Gastrocnemius medialis (tissue), 4 donors: ENCODE results near the gene DEFB119. TPM values are rescaled to one million over a fixed set of nuclear protein-coding genes. Genes with fewer than 3 reads are reported as not detected.
"Not testable (repeated sequence)": the region's sequence is repeated elsewhere in the genome, so short reads cannot be mapped to it uniquely, and the experiment has no call there.

Source experiments
- ATAC-seq, 2 donors: fragments of 150-250 bp; one replicate each; pipeline ENCODE4 v1.9.1; 2016
- DNase-seq, 2 donors: peaks; one replicate each; pipeline ENCODE4 v3.0.0-alpha.2; 2019
- H3K27ac ChIP-seq, 4 donors: fragments of 200-600 bp; sonication (generic); 1 replicate in 1 of 4; 2 replicates in 3 of 4; pipeline ENCODE4 v1.5.1; 2016 to 2018; ENCODE audit warnings: mild to moderate bottlenecking in 2 of 4, moderate library complexity in 1 of 4
- H3K27me3 ChIP-seq, 3 donors: fragments of 200-600 bp; sonication (generic) in 2 of 3; 1 replicate in 1 of 3; 2 replicates in 2 of 3; pipeline versions ENCODE4 v1.5.1 to v1.6.0; 2016 to 2019; ENCODE audit warnings: mild to moderate bottlenecking in 1 of 3, moderate library complexity in 1 of 3
- H3K36me3 ChIP-seq, 2 donors: fragments of 200-600 bp; sonication (generic) in 1 of 2; one replicate each; pipeline ENCODE4 v1.5.1; 2017 to 2018
- H3K4me1 ChIP-seq, 2 donors: fragments of 200-600 bp; sonication (generic) in 1 of 2; one replicate each; pipeline ENCODE4 v1.5.1; 2016 to 2017; ENCODE audit warnings: mild to moderate bottlenecking in 2 of 2
- H3K4me3 ChIP-seq, 4 donors: fragments of 200-600 bp; sonication (generic) in 3 of 4; 1 replicate in 1 of 4; 2 replicates in 3 of 4; pipeline ENCODE4 v1.5.1; 2016 to 2019; ENCODE audit warnings: mild to moderate bottlenecking in 2 of 4
- H3K9me3 ChIP-seq, 3 donors: fragments of 200-600 bp; sonication (generic) in 2 of 3; 1 replicate in 1 of 3; 2 replicates in 2 of 3; pipeline ENCODE4 v1.5.1; 2016 to 2019
- POLR2A ChIP-seq, 2 donors: fragments of 450-650 bp; IDR thresholded peaks; one replicate each; pipeline ENCODE4 v1.6.1; 2017; ENCODE audit warnings: antibody characterized with exemption in 2 of 2, mild to moderate bottlenecking in 2 of 2, moderate library complexity in 2 of 2
- in situ Hi-C, 4 donors: fragments of 200-750 bp; cut with MboI; loops; one replicate each; pipeline versions ENCODE4 v1.15.0 to v1.8.0; 2017; ENCODE audit warnings: low sequenced_read_pairs in 4 of 4
- intact Hi-C: fragments of 100-400 bp; cut with DNase I; formaldehyde crosslinking; loops from one replicate; pipeline ENCODE4 v1.15.1; 2023; ENCODE audit warnings: low total_unique reads
- total RNA-seq, 4 donors: library from RNA; depleted of rRNA; stranded (reverse); fragments of >200 nt; gene quantifications; one replicate each; pipeline versions ENCODE4 v1.1.0 to v1.2.3, GENCODE V29; 2016
- TF ChIP-seq, protein P1 (sequence below), 5 experiments: fragments of 450-650 bp in 3 of 5; fragments of 200-600 bp in 2 of 5; sonication (generic) in 2 of 5; IDR thresholded peaks in 4 of 5; conservative IDR thresholded peaks in 1 of 5; 1 replicate in 4 of 5; 2 replicates in 1 of 5; pipeline ENCODE4 v1.5.1; 2016 to 2019; ENCODE audit warnings: antibody characterized with exemption in 5 of 5, mild to moderate bottlenecking in 3 of 5, moderate library complexity in 3 of 5

The DEFB119 gene
- total RNA-seq, 4 donors from 2014 or later: not detected

DNA sequence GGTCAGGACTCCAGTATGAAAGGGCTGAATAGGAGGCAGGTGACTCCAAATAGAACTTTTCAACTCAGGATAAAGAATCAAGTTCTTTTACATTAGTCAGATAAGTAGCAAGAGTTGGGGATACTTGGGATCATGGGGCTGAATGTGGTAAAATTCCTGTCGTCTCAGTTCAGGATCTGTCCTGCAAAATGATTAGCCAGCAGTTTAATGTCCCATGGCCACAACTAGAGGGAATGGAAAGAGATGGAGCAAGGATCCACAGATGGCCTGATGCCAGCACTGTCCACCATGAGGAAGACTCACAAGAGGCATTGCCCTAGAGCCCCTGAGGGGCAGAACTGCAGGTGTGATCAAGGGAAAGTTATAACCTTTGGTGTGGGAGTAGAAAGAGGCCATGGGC is 13.5 kb upstream of the DEFB119 start:
- no peak for DNase-seq
- no peak overlapping the region for H3K27ac ChIP-seq
- TF ChIP-seq, protein P1, sequence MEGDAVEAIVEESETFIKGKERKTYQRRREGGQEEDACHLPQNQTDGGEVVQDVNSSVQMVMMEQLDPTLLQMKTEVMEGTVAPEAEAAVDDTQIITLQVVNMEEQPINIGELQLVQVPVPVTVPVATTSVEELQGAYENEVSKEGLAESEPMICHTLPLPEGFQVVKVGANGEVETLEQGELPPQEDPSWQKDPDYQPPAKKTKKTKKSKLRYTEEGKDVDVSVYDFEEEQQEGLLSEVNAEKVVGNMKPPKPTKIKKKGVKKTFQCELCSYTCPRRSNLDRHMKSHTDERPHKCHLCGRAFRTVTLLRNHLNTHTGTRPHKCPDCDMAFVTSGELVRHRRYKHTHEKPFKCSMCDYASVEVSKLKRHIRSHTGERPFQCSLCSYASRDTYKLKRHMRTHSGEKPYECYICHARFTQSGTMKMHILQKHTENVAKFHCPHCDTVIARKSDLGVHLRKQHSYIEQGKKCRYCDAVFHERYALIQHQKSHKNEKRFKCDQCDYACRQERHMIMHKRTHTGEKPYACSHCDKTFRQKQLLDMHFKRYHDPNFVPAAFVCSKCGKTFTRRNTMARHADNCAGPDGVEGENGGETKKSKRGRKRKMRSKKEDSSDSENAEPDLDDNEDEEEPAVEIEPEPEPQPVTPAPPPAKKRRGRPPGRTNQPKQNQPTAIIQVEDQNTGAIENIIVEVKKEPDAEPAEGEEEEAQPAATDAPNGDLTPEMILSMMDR (IDR thresholded peaks at IDR 0.05 in 4 of 5, conservative IDR thresholded peaks at IDR 0.05 in 1 of 5): no peak
- TF ChIP-seq POLR2A (IDR thresholded peaks at IDR 0.05): no peak
- in situ Hi-C loops (no loop called here), intact Hi-C loops (no loop called here)
- H3K9me3 ChIP-seq: no peaks in the 10 kb centered on the region
- no peaks in the 10 kb centered on the region for H3K36me3 ChIP-seq
- H3K4me3 ChIP-seq: no peak overlapping the region
- H3K27me3 ChIP-seq: no peaks in the 10 kb centered on the region
- no peak for ATAC-seq
- no peaks in the 10 kb centered on the region for H3K4me1 ChIP-seq

DNA sequence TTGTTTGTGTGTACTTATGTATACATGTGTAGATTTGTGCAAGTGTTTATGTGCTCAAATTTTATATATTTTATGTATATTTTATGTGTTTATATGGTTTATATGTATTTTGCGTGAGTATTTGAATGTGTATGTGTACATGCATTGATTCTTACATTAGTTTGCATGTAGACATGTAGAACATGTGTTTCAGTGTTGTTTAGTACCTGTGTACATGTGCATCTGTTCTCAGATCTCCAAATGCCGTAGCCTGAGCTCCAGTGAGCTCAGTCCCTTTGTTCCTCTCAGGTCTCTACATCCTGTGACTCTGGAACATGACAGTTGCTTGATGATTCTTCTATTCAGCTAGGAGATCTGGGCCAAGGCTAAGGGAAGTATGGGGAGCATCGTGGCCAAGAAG is 4.5 kb upstream of the DEFB119 start:
- in situ Hi-C loops (no loop called here), intact Hi-C loops (no loop called here)
- TF ChIP-seq, protein P1 (IDR thresholded peaks at IDR 0.05 in 4 of 5, conservative IDR thresholded peaks at IDR 0.05 in 1 of 5): no peak
- TF ChIP-seq POLR2A (IDR thresholded peaks at IDR 0.05): no peak
- H3K36me3 ChIP-seq: no peaks in the 10 kb centered on the region
- no peak overlapping the region for H3K27ac ChIP-seq
- H3K4me1 ChIP-seq: no peaks in the 10 kb centered on the region
- no peak for DNase-seq
- H3K9me3 ChIP-seq: no peaks in the 10 kb centered on the region
- no peak overlapping the region for H3K4me3 ChIP-seq
- no peak for ATAC-seq
- no peaks in the 10 kb centered on the region for H3K27me3 ChIP-seq

DNA sequence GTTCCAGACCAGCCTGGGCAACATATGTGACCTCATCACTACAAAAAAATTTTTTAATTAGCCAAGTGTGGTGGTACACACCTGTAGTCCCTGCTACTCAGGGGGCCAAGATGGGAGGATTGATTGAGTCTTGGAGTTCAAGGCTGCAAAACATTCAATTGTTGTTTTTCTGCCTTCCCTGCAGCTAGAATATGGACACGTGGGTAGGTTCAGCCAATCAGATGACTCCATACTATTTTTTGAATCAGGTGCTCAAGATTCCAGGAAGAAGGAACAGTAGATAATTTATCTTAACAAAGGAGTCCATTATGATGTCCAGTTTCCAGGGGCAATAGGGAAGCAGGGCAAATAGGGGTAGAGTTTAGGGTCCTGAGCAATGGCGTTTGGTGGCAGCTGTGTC is 2.4 kb upstream of the DEFB119 start:
- TF ChIP-seq POLR2A (IDR thresholded peaks at IDR 0.05): no peak
- TF ChIP-seq, protein P1 (IDR thresholded peaks at IDR 0.05 in 4 of 5, conservative IDR thresholded peaks at IDR 0.05 in 1 of 5): no peak
- H3K4me1 ChIP-seq: no peaks in the 10 kb centered on the region
- intact Hi-C loops (no loop called here), in situ Hi-C loops (no loop called here)
- DNase-seq (no peak), ATAC-seq (no peak)
- no peak overlapping the region for H3K4me3 ChIP-seq
- H3K27ac ChIP-seq: no peak overlapping the region
- no peaks in the 10 kb centered on the region for H3K27me3 ChIP-seq
- no peaks in the 10 kb centered on the region for H3K9me3 ChIP-seq
- H3K36me3 ChIP-seq: no peaks in the 10 kb centered on the region

DNA sequence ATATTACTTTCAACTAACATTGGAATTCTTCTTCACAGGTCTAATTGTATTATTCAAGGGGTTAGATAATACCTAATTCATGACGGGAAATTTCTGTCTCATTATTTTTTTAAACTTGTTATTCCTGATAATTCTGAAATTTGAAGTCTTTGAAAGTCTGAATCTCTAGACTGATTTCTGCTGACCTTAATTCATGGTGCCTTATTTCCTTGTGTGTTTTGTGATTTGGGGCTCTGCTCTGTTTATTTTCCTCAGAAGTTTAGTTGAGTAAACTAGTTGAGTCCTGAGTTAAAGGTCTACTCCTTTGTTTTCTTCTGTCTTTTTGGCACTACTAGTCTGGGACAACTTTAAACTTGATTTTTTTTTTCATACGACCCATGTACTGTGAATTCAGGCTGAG is 16.0 kb downstream of the DEFB119 start:
- H3K9me3 ChIP-seq: no peaks in the 10 kb centered on the region
- in situ Hi-C loops (no loop called here), intact Hi-C loops (no loop called here)
- H3K4me1 ChIP-seq: no peaks in the 10 kb centered on the region
- H3K36me3 ChIP-seq: no peaks in the 10 kb centered on the region
- no peak for ATAC-seq
- no peak for DNase-seq
- no peak overlapping the region for H3K4me3 ChIP-seq
- H3K27me3 ChIP-seq: no peaks in the 10 kb centered on the region
- no peak for TF ChIP-seq POLR2A (IDR thresholded peaks at IDR 0.05)
- TF ChIP-seq, protein P1 (IDR thresholded peaks at IDR 0.05 in 4 of 5, conservative IDR thresholded peaks at IDR 0.05 in 1 of 5): no peak
- no peak overlapping the region for H3K27ac ChIP-seq

DNA sequence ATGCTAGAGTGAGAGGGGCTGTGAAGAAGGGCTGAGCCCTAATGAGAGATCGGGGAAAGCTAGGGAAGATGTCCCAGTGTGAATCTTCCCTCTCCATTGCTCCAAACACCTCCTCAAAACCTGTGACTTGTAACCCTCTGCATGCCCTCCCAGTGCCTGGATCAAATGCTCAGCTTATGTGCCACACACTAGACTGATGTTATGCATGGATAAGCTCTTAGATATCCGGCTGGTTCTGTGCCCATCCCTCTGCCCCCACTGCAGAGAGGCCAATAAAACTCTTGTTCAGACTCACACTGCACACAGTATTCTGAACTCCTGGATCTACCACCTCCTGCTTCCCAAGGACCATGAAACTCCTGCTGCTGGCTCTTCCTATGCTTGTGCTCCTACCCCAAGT is 22.1 kb downstream of the DEFB119 start, which contains the start of gene DEFB118:
DEFB118 (plus strand) TSS at position 301 of the 400 bp plus-strand sequence; CDS start at position 351, 50 bp downstream.
- no peaks in the 10 kb centered on the region for H3K9me3 ChIP-seq
- no peaks in the 10 kb centered on the region for H3K36me3 ChIP-seq
- H3K27ac ChIP-seq: no peak within 1 kb of the TSS
- DNase-seq: no peak
- H3K27me3 ChIP-seq: no peaks in the 10 kb centered on the region
- in situ Hi-C loops: no loop called here
- no peak within 1 kb of the TSS for H3K4me3 ChIP-seq
- no peaks in the 10 kb centered on the region for H3K4me1 ChIP-seq
- intact Hi-C loops: no loop called here
- TF ChIP-seq, protein P1 (IDR thresholded peaks at IDR 0.05 in 4 of 5, conservative IDR thresholded peaks at IDR 0.05 in 1 of 5): no peak
- TF ChIP-seq POLR2A (IDR thresholded peaks at IDR 0.05): no peak
- no peak for ATAC-seq

DNA sequence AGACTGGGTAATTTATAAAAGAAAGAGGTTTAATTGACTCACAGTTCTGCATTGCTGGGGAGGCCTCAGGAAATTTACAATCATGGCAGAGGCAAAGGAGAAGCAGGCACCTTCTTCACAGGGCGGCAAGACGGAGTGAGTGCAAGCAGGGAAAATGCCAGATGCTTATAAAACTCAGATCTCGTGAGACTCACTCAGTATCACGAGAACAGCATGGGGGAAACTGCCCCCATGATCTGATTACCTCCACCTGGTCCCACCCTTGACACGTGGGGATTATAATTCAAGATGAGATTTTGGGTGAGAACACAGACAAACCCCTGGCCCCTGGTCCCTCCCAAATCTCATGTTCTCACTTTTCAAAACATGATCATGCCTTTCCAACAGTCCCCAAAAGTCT is 26.1 kb downstream of the DEFB119 start:
- DNase-seq, H3K4me1 ChIP-seq, H3K4me3 ChIP-seq, H3K27ac ChIP-seq, ATAC-seq, H3K27me3 ChIP-seq, in situ Hi-C loops, intact Hi-C loops, H3K9me3 ChIP-seq, H3K36me3 ChIP-seq: not testable (repeated sequence)
